K562 (cell line): Measurements from ENCODE around the gene CD52. TPM values are rescaled to one million over a fixed set of nuclear protein-coding genes. Genes with fewer than 3 reads are reported as not detected.
A peak's percentile ranks its signal among the peaks of the same experiment; 100 is the strongest.

ENCODE experiments used
- ARNT ChIP-seq, 2 experiments: fragments of 450-650 bp; IDR thresholded peaks; 2 replicates each; pipeline ENCODE4 v1.6.1; 2016; ENCODE audit warnings: mild to moderate bottlenecking in 1 of 2
- BMI1 ChIP-seq: fragments of 150-350 bp; IDR thresholded peaks from 2 replicates; pipeline ENCODE4 v1.6.1; 2014; ENCODE audit warnings: low read length
- BRD9 ChIP-seq: fragments of 450-650 bp; IDR thresholded peaks from 2 replicates; pipeline ENCODE4 v1.6.1; 2018; ENCODE audit warnings: low read depth; ENCODE audit not compliant: partially characterized antibody
- CEBPB ChIP-seq: fragments of 450-650 bp; IDR thresholded peaks from 2 replicates; pipeline ENCODE4 v1.6.1; 2016; ENCODE audit warnings: missing genetic modification characterization, missing compliant biosample characterization
- CTBP1 ChIP-seq: fragments of 450-650 bp; IDR thresholded peaks from 2 replicates; pipeline ENCODE4 v1.6.1; 2016; ENCODE audit warnings: borderline replicate concordance
- ELF4 ChIP-seq: fragments of 450-650 bp; formaldehyde crosslinking; IDR thresholded peaks from 2 replicates; pipeline ENCODE4 v1.4.0; 2022; ENCODE audit warnings: missing genetic modification characterization
- ETV6 ChIP-seq, 3 experiments: fragments of 150-350 bp in 1 of 3; sonication (generic) in 1 of 3; formaldehyde crosslinking in 1 of 3; IDR thresholded peaks; 2 replicates each; pipeline versions ENCODE4 v1.6.1 to v1.8.0; 2014 to 2022; ENCODE audit warnings: borderline replicate concordance in 2 of 3, low read depth in 2 of 3, antibody characterized with exemption in 1 of 3, low read length in 1 of 3, mild to moderate bottlenecking in 1 of 3, missing genetic modification reagents in 1 of 3
- FIP1L1 ChIP-seq: fragments of 200-400 bp; formaldehyde crosslinking; IDR thresholded peaks from 2 replicates; pipeline ENCODE4 v1.6.1; 2018; ENCODE audit warnings: mild to moderate bottlenecking, low read depth, low read length; ENCODE audit not compliant: poor library complexity, severe bottlenecking
- FOSL1 ChIP-seq: fragments of 200-800 bp; sonication (Bioruptor generic); conservative IDR thresholded peaks from 2 replicates; pipeline ENCODE4 v1.6.1; 2016; ENCODE audit warnings: missing genetic modification characterization, missing compliant biosample characterization
- NELFE ChIP-seq: IDR thresholded peaks from 2 replicates; pipeline ENCODE4 v1.6.1; 2011; ENCODE audit warnings: mild to moderate bottlenecking; ENCODE audit not compliant: insufficient read depth, insufficient read length
- POLR2AphosphoS2 ChIP-seq: IDR thresholded peaks from 2 replicates; pipeline ENCODE4 v1.6.1; 2012; ENCODE audit warnings: low read length, improper control_type of control experiment
- POLR2B ChIP-seq: fragments of 450-650 bp; IDR thresholded peaks from 2 replicates; pipeline ENCODE4 v1.6.1; 2018; ENCODE audit warnings: low read depth; ENCODE audit not compliant: partially characterized antibody
- PTBP1 ChIP-seq: fragments of 200-400 bp; formaldehyde crosslinking; IDR thresholded peaks from 2 replicates; pipeline ENCODE4 v1.6.1; 2017; ENCODE audit warnings: low read depth, low read length
- RFX5 ChIP-seq: IDR thresholded peaks from 2 replicates; pipeline ENCODE4 v1.6.1; 2011; ENCODE audit warnings: low read depth, mild to moderate bottlenecking, improper control_type of control experiment, low read length
- SIN3A ChIP-seq, 2 experiments: fragments of 150-350 bp in 1 of 2; IDR thresholded peaks; 2 replicates each; pipeline ENCODE4 v1.6.1; 2011 to 2016; ENCODE audit warnings: borderline replicate concordance in 2 of 2, low read depth in 2 of 2, low read length in 2 of 2, mild to moderate bottlenecking in 2 of 2, moderate library complexity in 2 of 2; ENCODE audit not compliant: control insufficient read depth in 1 of 2
- SMARCA5 ChIP-seq: fragments of 450-650 bp; IDR thresholded peaks from 2 replicates; pipeline ENCODE4 v1.6.1; 2016
- TBL1XR1 ChIP-seq, 2 experiments: IDR thresholded peaks; 2 replicates each; pipeline ENCODE4 v1.6.1; 2012; ENCODE audit warnings: improper control_type of control experiment in 2 of 2, low read length in 2 of 2, mild to moderate bottlenecking in 1 of 2
- ZC3H8 ChIP-seq: fragments of 450-650 bp; IDR thresholded peaks from 2 replicates; pipeline ENCODE4 v1.6.1; 2017
- ZKSCAN8 ChIP-seq: fragments of 200-800 bp; sonication (Bioruptor generic); IDR thresholded peaks from 2 replicates; pipeline ENCODE4 v1.6.1; 2016; ENCODE audit warnings: missing genetic modification characterization, missing compliant biosample characterization
- ZNF695 ChIP-seq: fragments of 450-650 bp; formaldehyde crosslinking; IDR thresholded peaks from 2 replicates; pipeline ENCODE4 v1.4.0; 2020; ENCODE audit warnings: mild to moderate bottlenecking, moderate library complexity
- polyA plus RNA-seq, 8 experiments: library from polyadenylated mRNA; depleted of rRNA in 4 of 8; stranded (reverse) in 5 of 8; unstranded in 3 of 8; fragments of >200 nt; fragmentation: Nextera tagmentation in 2 of 8; fragmentation: Illumina TruSeq in 1 of 8; extraction: Ambion mirVana in 2 of 8; extraction: Trizol in 1 of 8; gene quantifications; 2 replicates each; pipeline versions ENCODE4 v1.2.1 to v1.2.3, GENCODE V29; 2011 to 2014; ENCODE audit warnings: inconsistent platforms in 1 of 8, missing spikeins in 1 of 8
- total RNA-seq, 7 experiments: library from RNA; depleted of rRNA in 6 of 7; stranded (reverse); fragments of >200 nt in 6 of 7; fragmentation: Illumina TruSeq in 2 of 7; extraction: Trizol in 2 of 7; gene quantifications; 2 replicates each; pipeline versions ENCODE4 v1.2.1 to v1.2.3, GENCODE V29; 2011 to 2021; ENCODE audit warnings: low replicate concordance in 1 of 7
- TF ChIP-seq, protein P1 (sequence below): fragments of 450-650 bp; conservative IDR thresholded peaks from 2 replicates; pipeline ENCODE4 v1.6.1; 2016; ENCODE audit warnings: missing genetic modification characterization, low read depth, mild to moderate bottlenecking, control low read depth, missing compliant biosample characterization
- TF ChIP-seq, protein P2 (sequence below): fragments of 450-650 bp; formaldehyde crosslinking; conservative IDR thresholded peaks from 2 replicates; pipeline ENCODE4 v1.4.0; 2022; ENCODE audit warnings: mild to moderate bottlenecking, missing genetic modification characterization
- TF ChIP-seq, protein P3 (sequence below): fragments of 450-650 bp; IDR thresholded peaks from 2 replicates; pipeline ENCODE4 v1.6.1; 2016; ENCODE audit warnings: mild to moderate bottlenecking

CD52 gene
- total and polyA plus RNA-seq, 9 of the 15 experiments (the other 6 are each of a cell fraction or from before 2014, with no cell fraction given), result 34.9 to 488 (median 173) TPM

DNA sequence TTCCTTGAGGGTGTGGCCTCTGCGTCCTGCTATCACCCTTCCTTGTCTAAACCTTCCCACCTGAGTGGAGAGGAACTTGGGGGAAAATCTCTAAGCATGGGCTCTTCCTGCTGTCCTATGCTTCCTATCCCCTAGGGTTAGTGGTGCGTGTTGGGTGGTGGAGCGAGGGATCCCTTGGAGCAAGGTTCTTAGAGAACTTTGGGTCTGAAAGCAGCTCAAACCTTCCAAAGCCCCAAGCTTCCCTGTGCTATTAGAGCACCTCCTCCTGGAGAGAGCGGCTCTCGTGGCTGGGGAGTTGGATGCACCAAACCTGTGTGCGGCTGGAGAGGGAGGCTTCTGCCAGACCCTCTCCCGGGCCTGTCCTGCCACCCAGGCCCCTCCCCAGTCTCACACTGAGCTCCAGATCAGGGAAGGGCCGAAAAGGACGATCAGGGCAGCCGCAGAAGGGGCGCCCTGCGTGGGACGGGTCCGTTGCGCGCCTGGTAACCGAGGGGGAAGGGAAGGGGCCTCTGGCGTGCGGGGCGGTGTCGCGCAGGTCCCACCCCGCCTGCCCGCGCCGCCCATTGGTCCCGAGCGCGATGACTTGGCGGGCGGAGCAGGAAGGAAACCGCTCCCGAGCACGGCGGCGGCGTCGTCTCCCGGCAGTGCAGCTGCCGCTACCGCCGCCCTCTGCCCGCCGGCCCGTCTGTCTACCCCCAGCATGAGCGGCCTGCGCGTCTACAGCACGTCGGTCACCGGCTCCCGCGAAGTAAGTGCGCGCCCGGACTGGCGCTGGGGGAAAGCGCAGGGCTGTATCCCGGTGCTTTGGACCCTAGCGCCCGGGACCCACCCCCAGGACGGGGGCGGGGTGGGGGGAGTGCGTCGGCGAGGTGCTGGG lies 38.1 kb upstream of the CD52 start, which contains the start of gene SH3BGRL3 (continued):
- TF ChIP-seq, protein P1, sequence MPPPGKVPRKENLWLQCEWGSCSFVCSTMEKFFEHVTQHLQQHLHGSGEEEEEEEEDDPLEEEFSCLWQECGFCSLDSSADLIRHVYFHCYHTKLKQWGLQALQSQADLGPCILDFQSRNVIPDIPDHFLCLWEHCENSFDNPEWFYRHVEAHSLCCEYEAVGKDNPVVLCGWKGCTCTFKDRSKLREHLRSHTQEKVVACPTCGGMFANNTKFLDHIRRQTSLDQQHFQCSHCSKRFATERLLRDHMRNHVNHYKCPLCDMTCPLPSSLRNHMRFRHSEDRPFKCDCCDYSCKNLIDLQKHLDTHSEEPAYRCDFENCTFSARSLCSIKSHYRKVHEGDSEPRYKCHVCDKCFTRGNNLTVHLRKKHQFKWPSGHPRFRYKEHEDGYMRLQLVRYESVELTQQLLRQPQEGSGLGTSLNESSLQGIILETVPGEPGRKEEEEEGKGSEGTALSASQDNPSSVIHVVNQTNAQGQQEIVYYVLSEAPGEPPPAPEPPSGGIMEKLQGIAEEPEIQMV, result no peak
- TF ChIP-seq TBL1XR1 (IDR thresholded peaks at IDR 0.05; ENCODE audit: low read length in 2 of 2), result no peak; a peak in 2 of 4 replicates
- TF ChIP-seq RFX5, result no peak
- TF ChIP-seq, protein P2, sequence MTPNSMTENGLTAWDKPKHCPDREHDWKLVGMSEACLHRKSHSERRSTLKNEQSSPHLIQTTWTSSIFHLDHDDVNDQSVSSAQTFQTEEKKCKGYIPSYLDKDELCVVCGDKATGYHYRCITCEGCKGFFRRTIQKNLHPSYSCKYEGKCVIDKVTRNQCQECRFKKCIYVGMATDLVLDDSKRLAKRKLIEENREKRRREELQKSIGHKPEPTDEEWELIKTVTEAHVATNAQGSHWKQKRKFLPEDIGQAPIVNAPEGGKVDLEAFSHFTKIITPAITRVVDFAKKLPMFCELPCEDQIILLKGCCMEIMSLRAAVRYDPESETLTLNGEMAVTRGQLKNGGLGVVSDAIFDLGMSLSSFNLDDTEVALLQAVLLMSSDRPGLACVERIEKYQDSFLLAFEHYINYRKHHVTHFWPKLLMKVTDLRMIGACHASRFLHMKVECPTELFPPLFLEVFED (CRISPR knock-in tag), result no peak
- peak; percentile 81 for TF ChIP-seq POLR2B
- TF ChIP-seq PTBP1, result peak; percentile 63
- peak; percentile 36; the same call in 1 of the 2 replicates for TF ChIP-seq SMARCA5
- TF ChIP-seq CEBPB (tag), result no peak
- TF ChIP-seq FIP1L1, result peak; percentile 94
- TF ChIP-seq BRD9, result no peak
- no peak; the same call in none of the 2 replicates for TF ChIP-seq ELF4
- peak; percentile 75 for TF ChIP-seq FOSL1 (tag)
- TF ChIP-seq, protein P3, sequence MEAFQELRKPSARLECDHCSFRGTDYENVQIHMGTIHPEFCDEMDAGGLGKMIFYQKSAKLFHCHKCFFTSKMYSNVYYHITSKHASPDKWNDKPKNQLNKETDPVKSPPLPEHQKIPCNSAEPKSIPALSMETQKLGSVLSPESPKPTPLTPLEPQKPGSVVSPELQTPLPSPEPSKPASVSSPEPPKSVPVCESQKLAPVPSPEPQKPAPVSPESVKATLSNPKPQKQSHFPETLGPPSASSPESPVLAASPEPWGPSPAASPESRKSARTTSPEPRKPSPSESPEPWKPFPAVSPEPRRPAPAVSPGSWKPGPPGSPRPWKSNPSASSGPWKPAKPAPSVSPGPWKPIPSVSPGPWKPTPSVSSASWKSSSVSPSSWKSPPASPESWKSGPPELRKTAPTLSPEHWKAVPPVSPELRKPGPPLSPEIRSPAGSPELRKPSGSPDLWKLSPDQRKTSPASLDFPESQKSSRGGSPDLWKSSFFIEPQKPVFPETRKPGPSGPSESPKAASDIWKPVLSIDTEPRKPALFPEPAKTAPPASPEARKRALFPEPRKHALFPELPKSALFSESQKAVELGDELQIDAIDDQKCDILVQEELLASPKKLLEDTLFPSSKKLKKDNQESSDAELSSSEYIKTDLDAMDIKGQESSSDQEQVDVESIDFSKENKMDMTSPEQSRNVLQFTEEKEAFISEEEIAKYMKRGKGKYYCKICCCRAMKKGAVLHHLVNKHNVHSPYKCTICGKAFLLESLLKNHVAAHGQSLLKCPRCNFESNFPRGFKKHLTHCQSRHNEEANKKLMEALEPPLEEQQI, result no peak
- peak; percentile 82; the same call in 1 of the 2 replicates for TF ChIP-seq ZNF695 (CRISPR knock-in tag)
- TF ChIP-seq BMI1, result no peak
- TF ChIP-seq NELFE, result no peak
- peak; percentile 88 for TF ChIP-seq POLR2AphosphoS2
- peak in 1 of 2 experiments; percentile 90; a peak in 1 of 4 replicates for TF ChIP-seq SIN3A (IDR thresholded peaks at IDR 0.05; ENCODE audit: borderline replicate concordance in 2 of 2, control insufficient read depth in 1 of 2, low read depth in 2 of 2, low read length in 2 of 2)
- TF ChIP-seq ARNT (IDR thresholded peaks at IDR 0.05), result peak; percentile 39 to 40; a peak in 1 of 4 replicates
- TF ChIP-seq ZKSCAN8 (CRISPR knock-in tag), result no peak
- TF ChIP-seq CTBP1, result peak; percentile 94
- no peak for TF ChIP-seq ETV6 (IDR thresholded peaks at IDR 0.05; ENCODE audit: borderline replicate concordance in 1 of 2, low read depth in 2 of 2, low read length in 1 of 2)
- peak; percentile 41; the same call in 1 of the 2 replicates for TF ChIP-seq ETV6 (CRISPR knock-in tag; IDR thresholded peaks at IDR 0.05; ENCODE audit: borderline replicate concordance)
- no peak for TF ChIP-seq ZC3H8
